Activated CD8-positive, alpha-beta memory T cell treated with anti-CD3 and anti-CD28 coated beads, Interleukin-2, amount 50 U/mL, for 24 hours (primary cell): ENCODE data around the gene FFAR1.

Source experiments
- DNase-seq: peaks from one replicate; pipeline ENCODE4 v3.0.0-alpha.2; 2020; ENCODE audit errors: extremely low read depth

The FFAR1 gene

GRCh38 chr19:35314858-35315470 lies 32.7 kb upstream of the FFAR1 start:
- DNase-seq: no peak

GRCh38 chr19:35315883-35316282 lies 31.8 kb upstream of the FFAR1 start:
- no peak for DNase-seq

- no peak for DNase-seq
These were observed 31.1 kb upstream of the FFAR1 start for GRCh38 chr19:35316560-35316959.

- DNase-seq: no peak
These were observed 30.1 kb upstream of the FFAR1 start for GRCh38 chr19:35317464-35318043.

- DNase-seq: no peak
These were observed 28.8 kb upstream of the FFAR1 start for GRCh38 chr19:35318679-35319448.

- DNase-seq: no peak
These were observed 27.5 kb upstream of the FFAR1 start for GRCh38 chr19:35320065-35320713.

GRCh38 chr19:35321291-35321690 lies 26.4 kb upstream of the FFAR1 start:
- no peak for DNase-seq

GRCh38 chr19:35322014-35322413 lies 25.7 kb upstream of the FFAR1 start:
- DNase-seq: no peak

- no peak for DNase-seq
These were observed 20.1 kb upstream of the FFAR1 start for GRCh38 chr19:35327642-35328041.

- no peak for DNase-seq
These were observed 18.8 kb upstream of the FFAR1 start, which contains the start of gene CD22 for GRCh38 chr19:35328851-35329285. Gene CD22, plus strand, starts transcription at chr19:35329187. Its CDS starts 2,854 bp downstream, at chr19:35332041.

GRCh38 chr19:35329323-35329722 lies 18.4 kb upstream of the FFAR1 start:
- DNase-seq: no peak

GRCh38 chr19:35330475-35330874 lies 17.2 kb upstream of the FFAR1 start:
- no peak for DNase-seq

GRCh38 chr19:35331551-35332214 lies 16.0 kb upstream of the FFAR1 start:
- DNase-seq: no peak

- DNase-seq: no peak
These were observed 14.9 kb upstream of the FFAR1 start for GRCh38 chr19:35332817-35333216.

- no peak for DNase-seq
These were observed 13.5 kb upstream of the FFAR1 start for GRCh38 chr19:35334144-35334753.

- DNase-seq: no peak
These were observed 11.3 kb upstream of the FFAR1 start for GRCh38 chr19:35336166-35336955.

GRCh38 chr19:35337097-35337983 lies 10.4 kb upstream of the FFAR1 start:
- DNase-seq: no peak

GRCh38 chr19:35337984-35338296 lies 9.8 kb upstream of the FFAR1 start:
- no peak for DNase-seq

GRCh38 chr19:35340431-35340830 lies 7.3 kb upstream of the FFAR1 start:
- DNase-seq: no peak

- DNase-seq: no peak
These were observed 6.7 kb upstream of the FFAR1 start for GRCh38 chr19:35341006-35341405.
